Esophagus (tissue), 2 donors: ENCODE results near the gene FXYD5. TPM values are rescaled to one million over a fixed set of nuclear protein-coding genes. Genes with fewer than 3 reads are reported as not detected.

Experiments used
- H3K27ac ChIP-seq, 2 donors: one replicate each; pipeline ENCODE4 v1.5.1; 2013; ENCODE audit warnings: low read depth in 2 of 2, mild to moderate bottlenecking in 2 of 2, inconsistent platforms in 1 of 2, low read length in 1 of 2, moderate library complexity in 1 of 2
- H3K27me3 ChIP-seq, 2 donors: one replicate each; pipeline ENCODE4 v1.6.1; 2013; ENCODE audit warnings: low read length in 2 of 2, control low read depth in 1 of 2, mild to moderate bottlenecking in 1 of 2; ENCODE audit not compliant: insufficient read depth in 2 of 2, control insufficient read depth in 1 of 2
- H3K36me3 ChIP-seq, 2 donors: one replicate each; pipeline ENCODE4 v1.6.1; 2013; ENCODE audit warnings: low read length in 1 of 2; ENCODE audit not compliant: control insufficient read depth in 2 of 2, insufficient read depth in 2 of 2
- H3K4me1 ChIP-seq, 2 donors: one replicate each; pipeline ENCODE4 v1.6.1; 2013; ENCODE audit warnings: low read length in 1 of 2; ENCODE audit not compliant: control insufficient read depth in 2 of 2, insufficient read depth in 2 of 2
- H3K4me3 ChIP-seq, 2 donors: one replicate each; pipeline ENCODE4 v1.5.1; 2013; ENCODE audit warnings: low read length in 2 of 2, mild to moderate bottlenecking in 2 of 2, low read depth in 1 of 2, moderate library complexity in 1 of 2
- H3K9me3 ChIP-seq, 2 donors: one replicate each; pipeline ENCODE4 v1.6.1; 2013; ENCODE audit warnings: mild to moderate bottlenecking in 2 of 2, low read depth in 1 of 2, low read length in 1 of 2, moderate library complexity in 1 of 2; ENCODE audit not compliant: control insufficient read depth in 2 of 2, insufficient read depth in 1 of 2
- WGBS, 2 donors: extraction: QIAGEN DNeasy Blood & Tissue Kit; methylation state at CpG; one replicate each; pipeline ENCODE4 v1.1.7; 2013; 5-methylcytosine and 5-hydroxymethylcytosine counted together
- polyA plus RNA-seq, 2 donors: library from polyadenylated mRNA; stranded (reverse); fragments of 200-250 nt; gene quantifications; one replicate each; pipeline ENCODE4 v1.2.3, GENCODE V29; 2013
- donor health status: healthy with polysubstance abuse.
- donor health status: Bipolar disorder and iron deficiency.

FXYD5 gene
- polyA plus RNA-seq, 2 donors: 33.5 to 94.9 TPM

DNA sequence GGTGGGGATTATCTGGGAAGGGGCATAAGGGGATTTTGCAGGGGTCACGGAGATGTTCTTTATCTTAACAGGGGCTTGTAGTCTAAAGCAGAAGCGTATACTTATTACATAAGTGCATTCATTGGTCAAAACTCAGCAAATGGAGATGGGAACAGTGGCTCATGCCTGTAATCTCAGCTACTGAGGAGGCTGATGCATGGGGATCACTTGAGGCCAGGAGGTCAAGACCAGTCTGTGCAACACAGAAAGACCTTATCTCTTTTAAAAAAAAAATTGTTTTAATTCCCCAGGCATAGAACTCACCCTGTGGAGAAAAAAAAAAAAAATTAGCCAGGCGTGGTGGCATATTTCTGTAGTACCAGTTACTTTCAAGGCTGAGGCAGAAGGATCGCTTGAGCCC, 55.1 kb downstream of the FXYD5 start:
- 83% methylated on average over 4 of the region's 4 CpGs for WGBS, 2 donors
- H3K9me3 ChIP-seq: no peaks in the 10 kb centered on the region
- no peak overlapping the region for H3K27ac ChIP-seq
- H3K4me1 ChIP-seq: peaks cover 0 to 10% of the 10 kb centered on the region in 2 donors
- no peak overlapping the region for H3K4me3 ChIP-seq
- H3K27me3 ChIP-seq: no peaks in the 10 kb centered on the region
- no peaks in the 10 kb centered on the region for H3K36me3 ChIP-seq

- WGBS, 2 donors: 60 to 64% methylated on average over 7 of the region's 7 CpGs
- no peaks in the 10 kb centered on the region for H3K9me3 ChIP-seq
Observed at GRCh38 chr19:35211545-35212230, 57.2 kb downstream of the FXYD5 start.

GRCh38 chr19:35212241-35212640, 57.7 kb downstream of the FXYD5 start:
- 62 to 64% methylated on average over 7 of the region's 7 CpGs for WGBS, 2 donors
- no peaks in the 10 kb centered on the region for H3K9me3 ChIP-seq
- no peaks in the 10 kb centered on the region for H3K36me3 ChIP-seq
- no peaks in the 10 kb centered on the region for H3K27me3 ChIP-seq
- H3K27ac ChIP-seq: peak overlapping the region; percentile 52 to 67
- peaks cover 0 to 7% of the 10 kb centered on the region in 2 donors for H3K4me1 ChIP-seq
- no peak overlapping the region for H3K4me3 ChIP-seq

More at GRCh38 chr19:35211545-35212230, 57.2 kb downstream of the FXYD5 start:
- no peaks in the 10 kb centered on the region for H3K36me3 ChIP-seq
- H3K4me1 ChIP-seq: peaks cover 0 to 7% of the 10 kb centered on the region in 2 donors
- H3K27ac ChIP-seq: peak overlapping the region; percentile 67 to 68
- H3K4me3 ChIP-seq: no peak overlapping the region
- no peaks in the 10 kb centered on the region for H3K27me3 ChIP-seq

DNA sequence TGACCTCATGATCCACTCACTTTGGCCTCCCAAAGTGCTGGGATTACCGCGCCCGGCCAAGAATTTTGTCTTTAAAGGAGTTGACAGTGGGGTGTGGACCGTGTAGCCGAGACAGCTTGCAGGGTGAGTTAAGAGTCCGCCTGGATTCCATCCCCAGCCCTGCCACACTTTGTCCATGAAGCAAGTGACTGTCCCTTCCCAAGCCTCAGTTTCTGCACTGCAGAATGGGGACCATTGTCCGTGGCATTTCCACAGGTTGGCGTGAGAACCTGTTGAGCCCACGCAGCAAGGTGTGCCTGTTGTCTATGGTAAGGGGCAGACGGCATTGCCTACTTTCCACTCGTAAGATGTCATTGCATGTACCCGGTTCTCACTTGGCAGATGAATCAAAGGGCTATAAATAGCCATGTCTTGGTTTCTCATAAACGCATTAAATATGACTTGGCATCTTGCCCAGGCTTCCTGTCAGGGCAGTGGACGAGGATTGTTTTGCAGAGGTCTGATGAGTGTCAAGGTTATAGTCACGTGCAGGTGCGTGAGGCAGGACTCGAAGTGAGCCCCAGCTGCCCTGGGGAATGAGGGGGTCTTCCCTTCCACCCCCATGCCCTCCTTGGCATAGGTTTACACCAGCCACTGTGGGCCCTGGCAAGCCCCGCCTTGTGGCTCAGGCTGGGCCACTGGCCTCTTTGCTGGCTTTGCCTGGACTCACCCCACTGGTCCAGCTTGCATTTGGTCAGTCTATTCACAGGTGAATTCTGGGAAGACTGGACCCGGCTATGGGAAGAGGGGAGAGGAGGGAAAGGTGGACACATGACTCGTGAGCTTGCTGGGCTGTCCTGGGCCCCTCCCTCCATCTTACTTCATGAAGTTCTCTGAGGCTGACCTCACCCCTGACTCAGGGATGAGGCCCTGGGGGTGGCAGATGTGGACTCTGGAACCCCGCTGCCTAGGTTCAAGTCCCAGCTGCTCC, 59.4 kb downstream of the FXYD5 start:
- Histone ChIP-seq H3K9me3 (no peaks in the 10 kb centered on the region), H3K4me1 (peaks cover 0 to 7% of the 10 kb centered on the region in 2 donors), H3K36me3 (no peaks in the 10 kb centered on the region), H3K27me3 (no peaks in the 10 kb centered on the region), H3K27ac (peak overlapping the region; percentile 52 to 85), H3K4me3 (no peak overlapping the region)
- 20% methylated on average over 21 of the region's 21 CpGs for WGBS, 2 donors

GRCh38 chr19:35214766-35215422, 60.4 kb downstream of the FXYD5 start:
- Histone ChIP-seq H3K9me3 (peaks cover 0 to 2% of the 10 kb centered on the region in 2 donors), H3K4me3 (no peak overlapping the region), H3K4me1 (peaks cover 0 to 7% of the 10 kb centered on the region in 2 donors), H3K27me3 (no peaks in the 10 kb centered on the region), H3K36me3 (no peaks in the 10 kb centered on the region), H3K27ac (no peak overlapping the region)
- 72% methylated on average over 7 of the region's 7 CpGs for WGBS, 2 donors

DNA sequence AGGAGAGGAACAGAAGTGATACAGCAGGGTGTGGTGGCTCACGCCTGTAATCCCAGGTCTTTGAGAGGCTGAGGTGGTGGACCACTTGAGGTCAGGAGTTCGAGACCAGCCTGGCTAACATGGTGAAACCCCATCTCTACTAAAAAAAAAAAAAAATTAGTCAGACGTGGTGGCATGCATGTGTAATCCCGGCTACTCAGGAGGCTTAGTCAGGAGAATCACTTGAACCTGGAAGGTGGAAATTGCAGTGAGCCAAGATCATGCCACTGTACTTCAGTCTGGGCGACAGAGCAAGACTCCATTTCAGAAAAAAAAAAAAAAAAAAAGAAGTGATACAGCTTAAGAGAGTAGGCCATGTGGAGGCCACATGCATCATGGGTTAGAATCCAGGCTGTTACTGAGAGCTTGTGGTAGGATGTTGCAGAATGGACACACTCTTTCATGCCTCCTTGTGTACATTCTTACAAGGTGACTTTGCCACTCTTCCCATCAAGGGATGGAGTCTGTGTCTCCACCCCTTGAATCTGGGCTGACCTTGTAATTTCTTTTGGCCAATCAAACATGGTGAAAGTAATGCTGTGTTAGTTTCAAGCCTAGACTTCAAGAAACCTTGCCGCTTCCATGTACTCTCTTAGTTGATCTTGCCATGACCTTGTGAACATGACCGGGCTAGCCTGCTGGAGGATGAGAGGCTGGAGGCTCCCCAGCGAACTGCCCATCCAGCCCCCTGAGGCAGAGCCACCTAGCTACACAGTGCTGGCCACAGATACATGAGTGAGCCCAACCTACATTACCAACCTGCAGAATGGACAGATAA, 61.7 kb downstream of the FXYD5 start:
- WGBS, 2 donors: 74 to 82% methylated on average over 8 of the region's 8 CpGs
- no peaks in the 10 kb centered on the region for H3K27me3 ChIP-seq
- no peak overlapping the region for H3K4me3 ChIP-seq
- peaks cover 0 to 7% of the 10 kb centered on the region in 2 donors for H3K4me1 ChIP-seq
- H3K9me3 ChIP-seq: peaks cover 0 to 2% of the 10 kb centered on the region in 2 donors
- H3K27ac ChIP-seq: no peak overlapping the region
- H3K36me3 ChIP-seq: no peaks in the 10 kb centered on the region

- Histone ChIP-seq H3K4me1 (peaks cover 0 to 7% of the 10 kb centered on the region in 2 donors), H3K27ac (no peak overlapping the region), H3K27me3 (no peaks in the 10 kb centered on the region), H3K36me3 (no peaks in the 10 kb centered on the region), H3K4me3 (no peak overlapping the region), H3K9me3 (peaks cover 0 to 2% of the 10 kb centered on the region in 2 donors)
- 62% methylated on average over 3 of the region's 3 CpGs for WGBS, 2 donors
Observed at GRCh38 chr19:35216833-35217648, 62.5 kb downstream of the FXYD5 start.

DNA sequence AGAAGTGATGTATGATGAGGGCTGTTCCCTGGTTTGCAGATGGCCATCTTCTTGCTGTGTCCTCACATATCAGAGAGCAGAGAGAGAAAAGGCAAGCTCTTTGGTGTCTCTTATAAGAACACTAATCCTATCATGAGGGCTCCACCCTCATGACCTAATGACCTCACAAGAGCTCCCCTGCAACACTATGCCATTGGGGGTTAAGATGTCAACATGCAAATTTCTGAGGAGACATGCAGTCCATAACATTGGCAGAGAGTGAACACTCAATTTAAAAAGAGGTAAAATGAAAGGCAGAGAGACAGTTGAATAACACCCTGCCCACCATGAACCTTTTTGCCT, 63.1 kb downstream of the FXYD5 start:
- H3K4me1 ChIP-seq: peaks cover 0 to 7% of the 10 kb centered on the region in 2 donors
- H3K27ac ChIP-seq: no peak overlapping the region
- no peaks in the 10 kb centered on the region for H3K36me3 ChIP-seq
- H3K9me3 ChIP-seq: peaks cover 0 to 2% of the 10 kb centered on the region in 2 donors
- H3K27me3 ChIP-seq: no peaks in the 10 kb centered on the region
- no peak overlapping the region for H3K4me3 ChIP-seq
